Measurements from ENCODE around the gene KIAA0513.
"Not testable (repeated sequence)": the region's sequence is repeated elsewhere in the genome, so short reads cannot be mapped to it uniquely, and the experiment has no call there.

KIAA0513 gene

DNA sequence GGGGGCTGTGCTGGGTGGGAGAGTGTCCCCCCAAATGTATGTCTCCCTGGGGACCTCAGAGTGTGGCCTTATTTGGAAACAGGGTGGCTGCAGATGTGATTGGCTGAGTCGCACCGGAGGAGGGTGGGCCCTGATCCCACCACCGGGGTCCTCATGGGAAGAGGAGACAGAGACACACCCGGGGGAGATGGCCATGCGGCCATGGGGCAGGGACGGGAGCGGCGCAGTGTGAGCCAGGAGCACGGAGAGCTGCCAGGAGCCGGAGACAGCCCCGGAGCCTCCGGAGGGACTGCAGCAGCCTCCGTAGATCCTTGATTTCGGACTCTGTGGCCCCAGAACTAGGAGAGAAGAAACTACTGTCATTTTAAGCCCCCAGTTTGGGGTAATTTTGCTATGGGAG, 86.3 kb downstream of the KIAA0513 start:
- Histone ChIP-seq H3K4me3 (ENCODE audit: low read depth, low read length) (no peak overlapping the region), H3K9me3 (ENCODE audit: severe bottlenecking) (no peaks in the 10 kb centered on the region), H3K27me3 (ENCODE audit: insufficient read depth, low read depth, severe bottlenecking) (no peaks in the 10 kb centered on the region), H3K27ac (no peak overlapping the region), H3K36me3 (no peaks in the 10 kb centered on the region)
- no peak for DNase-seq
- TF ChIP-seq, protein P1, sequence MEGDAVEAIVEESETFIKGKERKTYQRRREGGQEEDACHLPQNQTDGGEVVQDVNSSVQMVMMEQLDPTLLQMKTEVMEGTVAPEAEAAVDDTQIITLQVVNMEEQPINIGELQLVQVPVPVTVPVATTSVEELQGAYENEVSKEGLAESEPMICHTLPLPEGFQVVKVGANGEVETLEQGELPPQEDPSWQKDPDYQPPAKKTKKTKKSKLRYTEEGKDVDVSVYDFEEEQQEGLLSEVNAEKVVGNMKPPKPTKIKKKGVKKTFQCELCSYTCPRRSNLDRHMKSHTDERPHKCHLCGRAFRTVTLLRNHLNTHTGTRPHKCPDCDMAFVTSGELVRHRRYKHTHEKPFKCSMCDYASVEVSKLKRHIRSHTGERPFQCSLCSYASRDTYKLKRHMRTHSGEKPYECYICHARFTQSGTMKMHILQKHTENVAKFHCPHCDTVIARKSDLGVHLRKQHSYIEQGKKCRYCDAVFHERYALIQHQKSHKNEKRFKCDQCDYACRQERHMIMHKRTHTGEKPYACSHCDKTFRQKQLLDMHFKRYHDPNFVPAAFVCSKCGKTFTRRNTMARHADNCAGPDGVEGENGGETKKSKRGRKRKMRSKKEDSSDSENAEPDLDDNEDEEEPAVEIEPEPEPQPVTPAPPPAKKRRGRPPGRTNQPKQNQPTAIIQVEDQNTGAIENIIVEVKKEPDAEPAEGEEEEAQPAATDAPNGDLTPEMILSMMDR (IDR thresholded peaks at IDR 0.05; ENCODE audit: low read depth, low read length), result no peak

- Histone ChIP-seq H3K4me3 (ENCODE audit: low read depth, low read length) (no peak overlapping the region), H3K27me3 (ENCODE audit: insufficient read depth, low read depth, severe bottlenecking) (no peaks in the 10 kb centered on the region), H3K27ac (no peak overlapping the region), H3K9me3 (ENCODE audit: severe bottlenecking) (no peaks in the 10 kb centered on the region), H3K36me3 (no peaks in the 10 kb centered on the region)
- TF ChIP-seq, protein P1 (IDR thresholded peaks at IDR 0.05; ENCODE audit: low read depth, low read length), result peak; percentile 85
- DNase-seq, result peak; percentile 84
Observed at GRCh38 chr16:85114909-85115567, 87.4 kb downstream of the KIAA0513 start.

- H3K9me3 ChIP-seq (ENCODE audit: severe bottlenecking), result no peaks in the 10 kb centered on the region
- TF ChIP-seq, protein P1 (IDR thresholded peaks at IDR 0.05; ENCODE audit: low read depth, low read length), result no peak
- H3K36me3 ChIP-seq, result no peaks in the 10 kb centered on the region
Observed at GRCh38 chr16:85117418-85117817, 89.8 kb downstream of the KIAA0513 start.

DNA sequence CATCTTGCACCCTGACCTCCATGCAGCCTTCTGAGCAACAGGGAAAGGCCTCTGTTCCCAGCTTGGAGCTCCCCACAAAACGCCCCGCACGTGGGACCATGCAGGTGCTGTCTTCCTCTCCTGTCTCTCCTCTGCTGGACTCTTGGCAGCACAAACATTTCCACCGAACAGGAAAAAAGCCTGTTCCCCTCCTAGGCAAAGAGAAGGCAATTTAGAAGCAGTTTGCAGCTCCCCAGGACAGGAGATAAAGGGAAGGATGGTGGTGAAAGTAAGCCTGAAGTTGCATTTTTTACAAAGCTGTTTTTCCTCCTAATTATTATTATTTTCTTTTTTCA, 92.4 kb downstream of the KIAA0513 start:
- no peak overlapping the region for H3K4me3 ChIP-seq (ENCODE audit: low read depth, low read length)
- no peaks in the 10 kb centered on the region for H3K9me3 ChIP-seq (ENCODE audit: severe bottlenecking)
- H3K36me3 ChIP-seq, result no peaks in the 10 kb centered on the region
- H3K27me3 ChIP-seq (ENCODE audit: insufficient read depth, low read depth, severe bottlenecking), result no peaks in the 10 kb centered on the region
- DNase-seq, result no peak
- TF ChIP-seq, protein P1 (IDR thresholded peaks at IDR 0.05; ENCODE audit: low read depth, low read length), result no peak
- H3K27ac ChIP-seq, result peak overlapping the region; percentile 63

More at GRCh38 chr16:85117418-85117817, 89.8 kb downstream of the KIAA0513 start:
- no peak for DNase-seq
- no peak overlapping the region for H3K4me3 ChIP-seq (ENCODE audit: low read depth, low read length)
- H3K27me3 ChIP-seq (ENCODE audit: insufficient read depth, low read depth, severe bottlenecking), result no peaks in the 10 kb centered on the region
- H3K27ac ChIP-seq, result no peak overlapping the region

- not testable (repeated sequence) for H3K27me3 ChIP-seq (ENCODE audit: insufficient read depth, low read depth, severe bottlenecking); H3K27ac ChIP-seq; H3K4me3 ChIP-seq (ENCODE audit: low read depth, low read length); H3K9me3 ChIP-seq (ENCODE audit: severe bottlenecking); DNase-seq; H3K36me3 ChIP-seq
Observed at GRCh38 chr16:85123441-85123840, 95.8 kb downstream of the KIAA0513 start.

DNA sequence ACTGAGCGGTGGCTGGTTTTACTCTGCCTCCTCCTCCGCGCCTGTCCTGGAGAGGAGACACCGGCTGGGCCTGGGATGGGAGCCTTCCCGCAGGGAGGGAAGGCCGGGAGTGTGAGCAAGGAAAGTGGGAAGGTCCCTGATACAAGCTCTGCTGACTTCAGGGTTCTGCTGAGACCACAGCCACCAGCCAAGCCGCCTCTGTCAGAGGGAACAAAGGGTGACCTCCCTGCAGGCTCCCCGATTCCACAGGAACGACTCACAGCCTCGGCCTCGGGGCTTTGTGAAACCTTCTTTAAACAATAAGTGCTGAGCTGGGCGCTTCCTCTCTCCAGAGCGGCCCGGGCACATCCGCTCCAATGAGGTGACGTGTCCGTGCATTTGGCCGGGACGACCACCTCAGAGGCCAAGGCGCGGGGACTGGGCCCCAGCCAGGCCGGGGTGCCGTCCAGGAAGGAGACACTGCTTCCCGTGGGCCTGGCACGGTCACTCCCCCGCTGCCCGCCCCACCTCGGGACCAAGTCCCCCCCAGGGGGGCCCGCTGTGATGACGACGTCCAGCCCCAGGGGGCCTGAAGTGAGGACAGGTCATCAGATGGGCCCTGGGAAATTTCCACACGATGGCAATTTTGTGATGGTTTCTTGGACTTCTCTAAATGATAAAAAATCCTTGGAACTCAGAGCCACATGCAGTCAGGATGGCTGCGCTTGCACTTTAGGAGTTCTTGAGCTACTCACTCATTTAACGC, 96.5 kb downstream of the KIAA0513 start:
- no peak for DNase-seq
- no peaks in the 10 kb centered on the region for H3K9me3 ChIP-seq (ENCODE audit: severe bottlenecking)
- no peak overlapping the region for H3K27ac ChIP-seq
- H3K36me3 ChIP-seq, result no peaks in the 10 kb centered on the region
- H3K4me3 ChIP-seq (ENCODE audit: low read depth, low read length), result no peak overlapping the region
- no peaks in the 10 kb centered on the region for H3K27me3 ChIP-seq (ENCODE audit: insufficient read depth, low read depth, severe bottlenecking)
- TF ChIP-seq, protein P1 (IDR thresholded peaks at IDR 0.05; ENCODE audit: low read depth, low read length), result no peak

All from WERI-Rb-1 (cell line).